AG04450 (cell line): ENCODE data around the gene CLHC1. TPM values are rescaled to one million over a fixed set of nuclear protein-coding genes. Genes with fewer than 3 reads are reported as not detected.
"Not testable (repeated sequence)": the region's sequence is repeated elsewhere in the genome, so short reads cannot be mapped to it uniquely, and the experiment has no call there.

Experiments used
- CTCF ChIA-PET: fragments of 300-600, 350-600 bp; formaldehyde crosslinking; extraction: SDS; loops from one replicate; lab custom pipeline; 2022; ENCODE audit warnings: antibody characterized with exemption, inconsistent platforms; lab: Charles Lee
- POLR2A ChIA-PET: fragments of 350-600 bp; formaldehyde crosslinking; extraction: SDS; loops from one replicate; lab custom pipeline; 2021; ENCODE audit warnings: antibody characterized with exemption, inconsistent platforms; lab: Yijun Ruan, JAX
- DNase-seq: peaks from one replicate; pipeline ENCODE4 v3.0.0-alpha.2; 2011; ENCODE audit warnings: low read depth, low spot score
- H3K27ac ChIP-seq: one replicate; pipeline ENCODE4 v1.5.1; 2012; ENCODE audit warnings: low read depth, low read length, control low read depth
- H3K27me3 ChIP-seq: one replicate; pipeline ENCODE4 v1.6.0; 2012; ENCODE audit warnings: low read length; ENCODE audit not compliant: control insufficient read depth, insufficient read depth
- H3K4me3 ChIP-seq: 2 replicates; pipeline ENCODE4 v1.5.1; 2011; ENCODE audit warnings: mild to moderate bottlenecking, low read depth, low read length, control low read depth
- H3K9me3 ChIP-seq: 2 replicates; pipeline ENCODE4 v1.5.1; 2012; ENCODE audit warnings: low read length; ENCODE audit not compliant: control insufficient read depth, insufficient read depth
- polyA plus RNA-seq: library from polyadenylated mRNA; depleted of rRNA; stranded (reverse); fragments of >200 nt; gene quantifications from 2 replicates; pipeline ENCODE4 v1.2.3, GENCODE V29; 2011
- TF ChIP-seq, protein P1 (sequence below): IDR thresholded peaks from 2 replicates; pipeline ENCODE4 v1.5.1; 2011; ENCODE audit warnings: low read depth, low read length, control low read depth, inconsistent platforms

CLHC1 gene
- polyA plus RNA-seq, 1 experiment = 14.4 TPM

- TF ChIP-seq, protein P1, sequence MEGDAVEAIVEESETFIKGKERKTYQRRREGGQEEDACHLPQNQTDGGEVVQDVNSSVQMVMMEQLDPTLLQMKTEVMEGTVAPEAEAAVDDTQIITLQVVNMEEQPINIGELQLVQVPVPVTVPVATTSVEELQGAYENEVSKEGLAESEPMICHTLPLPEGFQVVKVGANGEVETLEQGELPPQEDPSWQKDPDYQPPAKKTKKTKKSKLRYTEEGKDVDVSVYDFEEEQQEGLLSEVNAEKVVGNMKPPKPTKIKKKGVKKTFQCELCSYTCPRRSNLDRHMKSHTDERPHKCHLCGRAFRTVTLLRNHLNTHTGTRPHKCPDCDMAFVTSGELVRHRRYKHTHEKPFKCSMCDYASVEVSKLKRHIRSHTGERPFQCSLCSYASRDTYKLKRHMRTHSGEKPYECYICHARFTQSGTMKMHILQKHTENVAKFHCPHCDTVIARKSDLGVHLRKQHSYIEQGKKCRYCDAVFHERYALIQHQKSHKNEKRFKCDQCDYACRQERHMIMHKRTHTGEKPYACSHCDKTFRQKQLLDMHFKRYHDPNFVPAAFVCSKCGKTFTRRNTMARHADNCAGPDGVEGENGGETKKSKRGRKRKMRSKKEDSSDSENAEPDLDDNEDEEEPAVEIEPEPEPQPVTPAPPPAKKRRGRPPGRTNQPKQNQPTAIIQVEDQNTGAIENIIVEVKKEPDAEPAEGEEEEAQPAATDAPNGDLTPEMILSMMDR = no peak
- POLR2A ChIA-PET = no interaction called here
- H3K27ac ChIP-seq = no peak overlapping the region
- no peak for DNase-seq
- no peak overlapping the region for H3K4me3 ChIP-seq
- no peaks in the 10 kb centered on the region for H3K9me3 ChIP-seq
- CTCF ChIA-PET = no interaction called here
- no peaks in the 10 kb centered on the region for H3K27me3 ChIP-seq
These were observed 14.9 kb upstream of the CLHC1 start for GRCh38 chr2:55247025-55247424.

GRCh38 chr2:55245411-55245810 is 13.3 kb upstream of the CLHC1 start:
- TF ChIP-seq, protein P1 = no peak
- H3K9me3 ChIP-seq = no peaks in the 10 kb centered on the region
- no peak overlapping the region for H3K27ac ChIP-seq
- POLR2A ChIA-PET = no interaction called here
- CTCF ChIA-PET = interaction anchor here (0.8 kb wide), 1 partner anchor 186 kb away, joined by 3 read pairs; no protein-coding TSS in a partner anchor
- DNase-seq = no peak
- H3K4me3 ChIP-seq = no peak overlapping the region
- no peaks in the 10 kb centered on the region for H3K27me3 ChIP-seq

- CTCF ChIA-PET = no interaction called here
- H3K27ac ChIP-seq = no peak overlapping the region
These were observed 10.5 kb upstream of the CLHC1 start for GRCh38 chr2:55242617-55243016.

DNA sequence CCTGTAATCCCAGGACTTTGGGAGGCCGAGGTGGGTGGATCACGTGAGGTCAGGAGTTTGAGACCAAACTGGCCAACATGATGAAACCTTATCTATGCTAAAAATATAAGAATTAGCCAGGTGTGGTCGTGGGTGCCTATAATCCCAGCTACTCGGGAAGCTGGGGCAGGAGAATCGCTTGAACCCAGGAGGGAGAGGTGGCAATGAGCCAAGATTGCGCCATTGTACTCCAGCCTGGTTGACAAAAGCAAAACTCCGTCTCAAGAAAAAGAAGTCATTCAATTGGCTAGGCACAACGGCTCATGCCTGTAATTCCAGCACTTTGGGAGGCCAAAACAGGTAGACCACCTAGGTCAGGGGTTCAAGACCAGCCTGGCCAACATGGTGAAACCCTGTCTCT is 9.5 kb upstream of the CLHC1 start:
- DNase-seq, H3K9me3 ChIP-seq, H3K27ac ChIP-seq, POLR2A ChIA-PET, CTCF ChIA-PET, H3K27me3 ChIP-seq, H3K4me3 ChIP-seq: not testable (repeated sequence)

More at GRCh38 chr2:55242617-55243016, 10.5 kb upstream of the CLHC1 start:
- TF ChIP-seq, protein P1 = no peak
- no peak for DNase-seq
- no peak overlapping the region for H3K4me3 ChIP-seq
- H3K9me3 ChIP-seq = no peaks in the 10 kb centered on the region
- POLR2A ChIA-PET = no interaction called here
- H3K27me3 ChIP-seq = no peaks in the 10 kb centered on the region

- POLR2A ChIA-PET = no interaction called here
- TF ChIP-seq, protein P1 = no peak
- H3K9me3 ChIP-seq = no peaks in the 10 kb centered on the region
- no peak overlapping the region for H3K4me3 ChIP-seq
- no peak overlapping the region for H3K27ac ChIP-seq
- CTCF ChIA-PET = no interaction called here
- H3K27me3 ChIP-seq = no peaks in the 10 kb centered on the region
- DNase-seq = no peak
These were observed 7.6 kb upstream of the CLHC1 start for GRCh38 chr2:55239656-55240222.
